ENCODE results near the gene STC2.

The STC2 gene

GRCh38 chr5:173306695-173307094 lies 21.5 kb downstream of the STC2 start:
- TF ChIP-seq CTCF (IDR thresholded peaks at IDR 0.05; ENCODE audit: borderline replicate concordance, insufficient read depth, low read depth, low read length): no peak
- no peak overlapping the region for H3K4me3 ChIP-seq (ENCODE audit: low read depth, low read length)

GRCh38 chr5:173304591-173304988 lies 23.6 kb downstream of the STC2 start:
- H3K4me3 ChIP-seq (ENCODE audit: low read depth, low read length): no peak overlapping the region
- TF ChIP-seq CTCF (IDR thresholded peaks at IDR 0.05; ENCODE audit: borderline replicate concordance, insufficient read depth, low read depth, low read length): no peak

- TF ChIP-seq CTCF (IDR thresholded peaks at IDR 0.05; ENCODE audit: borderline replicate concordance, insufficient read depth, low read depth, low read length): no peak
- H3K4me3 ChIP-seq (ENCODE audit: low read depth, low read length): no peak overlapping the region
Measured at GRCh38 chr5:173303878-173304590, 24.2 kb downstream of the STC2 start.

GRCh38 chr5:173302546-173303155 lies 25.6 kb downstream of the STC2 start:
- no peak for TF ChIP-seq CTCF (IDR thresholded peaks at IDR 0.05; ENCODE audit: borderline replicate concordance, insufficient read depth, low read depth, low read length)
- H3K4me3 ChIP-seq (ENCODE audit: low read depth, low read length): no peak overlapping the region

GRCh38 chr5:173301695-173302545 lies 26.3 kb downstream of the STC2 start:
- no peak for TF ChIP-seq CTCF (IDR thresholded peaks at IDR 0.05; ENCODE audit: borderline replicate concordance, insufficient read depth, low read depth, low read length)
- no peak overlapping the region for H3K4me3 ChIP-seq (ENCODE audit: low read depth, low read length)

GRCh38 chr5:173300389-173301047 lies 27.7 kb downstream of the STC2 start:
- no peak overlapping the region for H3K4me3 ChIP-seq (ENCODE audit: low read depth, low read length)
- no peak for TF ChIP-seq CTCF (IDR thresholded peaks at IDR 0.05; ENCODE audit: borderline replicate concordance, insufficient read depth, low read depth, low read length)

Measured in GM12875 (cell line).